Type B pancreatic cell (in vitro differentiated cells): Measurements from ENCODE around the gene SGSM2. TPM values are rescaled to one million over a fixed set of nuclear protein-coding genes. Genes with fewer than 3 reads are reported as not detected.

Experiments used
- DNase-seq: peaks from one replicate; pipeline ENCODE4 v3.0.0; 2021; ENCODE audit warnings: mixed read lengths; ENCODE audit not compliant: unreplicated experiment; ENCODE audit errors: extremely low spot score
- H3K27ac Mint-ChIP-seq: 2 replicates; pipeline ENCODE4 v1.8.0; 2021; ENCODE audit warnings: mild to moderate bottlenecking, mixed read lengths
- H3K27me3 Mint-ChIP-seq: 2 replicates; pipeline ENCODE4 v1.8.0; 2021; ENCODE audit warnings: mixed read lengths
- H3K36me3 Mint-ChIP-seq: 2 replicates; pipeline ENCODE4 v1.8.0; 2021; ENCODE audit warnings: mixed read lengths
- H3K4me1 Mint-ChIP-seq: one replicate; pipeline ENCODE4 v1.8.0; 2021; ENCODE audit warnings: mixed read lengths; ENCODE audit not compliant: unreplicated experiment
- H3K4me3 Mint-ChIP-seq: 2 replicates; pipeline ENCODE4 v1.8.0; 2021; ENCODE audit warnings: mild to moderate bottlenecking, mixed read lengths
- H3K9me3 Mint-ChIP-seq: 2 replicates; pipeline ENCODE4 v1.8.0; 2021; ENCODE audit warnings: mixed read lengths
- CTCF ChIP-seq: fragments of 200-600 bp; sonication (generic); conservative IDR thresholded peaks from 2 replicates; pipeline ENCODE4 v1.5.0; 2021; ENCODE audit warnings: antibody characterized with exemption, mild to moderate bottlenecking
- total RNA-seq: library from RNA; stranded (reverse); gene quantifications from 2 replicates; pipeline ENCODE4 v1.2.1, GENCODE V29; 2021; ENCODE audit warnings: low replicate concordance

Gene SGSM2
- total RNA-seq, 1 donor from 2014 or later: 74.3 TPM

GRCh38 chr17:2393954-2394749 lies 56.9 kb downstream of the SGSM2 start:
- Mint-ChIP-seq H3K36me3 (peaks cover 4% of the 10 kb centered on the region), H3K4me1 (peaks cover 46% of the 10 kb centered on the region), H3K27me3 (no peaks in the 10 kb centered on the region), H3K4me3 (peak overlapping the region; percentile 86), H3K9me3 (no peaks in the 10 kb centered on the region), H3K27ac (peak overlapping the region; percentile 94)
- TF ChIP-seq CTCF: no peak
- no peak for DNase-seq

GRCh38 chr17:2394775-2395201 lies 57.5 kb downstream of the SGSM2 start:
- Mint-ChIP-seq H3K27me3 (no peaks in the 10 kb centered on the region), H3K4me3 (peak overlapping the region; percentile 86), H3K36me3 (peaks cover 4% of the 10 kb centered on the region), H3K9me3 (no peaks in the 10 kb centered on the region), H3K27ac (peak overlapping the region; percentile 94), H3K4me1 (peaks cover 43% of the 10 kb centered on the region)
- DNase-seq: no peak
- no peak for TF ChIP-seq CTCF

DNA sequence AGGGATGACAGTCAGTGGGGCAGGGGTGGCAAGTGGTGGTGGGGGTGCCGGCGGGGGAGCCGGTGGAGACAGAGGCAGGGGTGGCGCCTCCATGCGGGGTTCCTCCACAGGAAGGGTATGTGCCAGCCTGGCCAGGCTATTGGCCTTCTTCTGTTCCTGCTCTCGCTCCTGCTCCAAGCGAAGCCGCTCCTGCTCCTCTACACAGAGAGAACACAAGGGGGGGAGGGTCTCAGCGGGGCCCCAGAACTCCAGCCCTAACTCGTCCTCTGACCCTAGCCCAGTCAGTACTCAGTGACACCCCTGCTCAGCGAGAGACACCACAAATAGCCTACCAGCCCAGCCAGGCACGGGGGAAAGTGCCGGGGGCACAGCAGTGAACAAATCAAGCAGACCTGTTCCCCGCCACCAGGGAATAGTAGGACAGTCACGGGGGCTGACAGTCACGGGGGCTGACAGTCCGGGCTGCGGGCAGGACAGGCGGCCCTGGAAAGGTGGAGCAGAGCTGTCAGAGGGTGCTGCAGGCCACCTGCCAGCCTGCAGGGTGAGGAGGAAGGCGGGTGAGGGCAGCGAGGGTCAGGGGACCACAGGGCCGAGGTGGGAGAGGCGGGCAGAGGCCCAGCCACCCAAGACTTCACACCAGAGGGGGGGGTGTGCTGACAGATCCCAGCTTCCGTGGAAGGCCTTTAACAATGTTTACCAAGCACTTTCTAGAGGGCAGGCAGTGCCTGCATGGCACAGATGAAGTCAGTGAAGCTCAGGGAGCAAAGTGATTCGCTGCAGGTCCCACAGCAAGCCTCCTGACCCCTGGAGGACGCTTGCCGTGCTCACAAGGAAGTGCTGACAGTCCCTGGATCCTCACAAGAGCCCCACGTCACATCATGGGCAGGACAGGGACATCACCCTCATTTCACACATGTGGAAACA lies 58.2 kb downstream of the SGSM2 start:
- H3K27me3 Mint-ChIP-seq: no peaks in the 10 kb centered on the region
- H3K27ac Mint-ChIP-seq: peak overlapping the region; percentile 94
- H3K4me3 Mint-ChIP-seq: peak overlapping the region; percentile 82
- no peak for TF ChIP-seq CTCF
- H3K36me3 Mint-ChIP-seq: peaks cover 4% of the 10 kb centered on the region
- no peaks in the 10 kb centered on the region for H3K9me3 Mint-ChIP-seq
- DNase-seq: no peak
- peaks cover 43% of the 10 kb centered on the region for H3K4me1 Mint-ChIP-seq

DNA sequence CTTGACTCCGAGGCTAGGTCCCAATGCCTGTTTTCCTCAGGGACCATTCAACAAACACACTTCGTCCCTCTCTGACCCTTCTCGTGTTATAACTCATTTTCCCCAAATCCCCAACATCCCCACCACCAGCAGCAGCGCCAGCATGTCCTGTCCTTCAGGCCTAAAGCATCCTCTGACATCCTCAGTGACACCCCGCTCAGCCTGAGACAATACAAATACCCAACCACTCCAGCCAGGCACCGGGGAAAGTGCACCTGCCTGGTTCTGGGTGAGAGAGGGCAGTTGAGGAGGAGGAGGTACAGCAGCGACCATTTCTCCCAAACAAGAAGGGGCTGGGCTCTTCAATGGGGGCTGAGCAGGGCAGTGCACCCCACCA lies 58.9 kb downstream of the SGSM2 start:
- Mint-ChIP-seq H3K27me3 (no peaks in the 10 kb centered on the region), H3K27ac (peak overlapping the region; percentile 94), H3K4me3 (peak overlapping the region; percentile 82), H3K4me1 (peaks cover 43% of the 10 kb centered on the region), H3K36me3 (peaks cover 4% of the 10 kb centered on the region), H3K9me3 (no peaks in the 10 kb centered on the region)
- no peak for DNase-seq
- no peak for TF ChIP-seq CTCF

GRCh38 chr17:2396568-2397246 lies 59.4 kb downstream of the SGSM2 start:
- peak; percentile 84 for DNase-seq
- Mint-ChIP-seq H3K27me3 (no peaks in the 10 kb centered on the region), H3K4me1 (peaks cover 39% of the 10 kb centered on the region), H3K36me3 (peaks cover 4% of the 10 kb centered on the region), H3K9me3 (no peaks in the 10 kb centered on the region), H3K4me3 (peak overlapping the region; percentile 99), H3K27ac (peak overlapping the region; percentile 100)
- no peak for TF ChIP-seq CTCF
